BE2C (cell line): ENCODE results near the gene EP300.

Source experiments
- DNase-seq: peaks from one replicate; pipeline ENCODE4 v3.0.0-alpha.2; 2020
- H3K27me3 ChIP-seq: fragments of 250-450 bp; sonication (Bioruptor Pico); 2 replicates; pipeline ENCODE4 v1.5.1; 2020; ENCODE audit warnings: mild to moderate bottlenecking
- H3K36me3 ChIP-seq: fragments of 250-450 bp; sonication (Bioruptor Pico); 2 replicates; pipeline ENCODE4 v1.5.1; 2020; ENCODE audit warnings: mild to moderate bottlenecking
- H3K4me1 ChIP-seq: fragments of 250-450 bp; sonication (Bioruptor Pico); 2 replicates; pipeline ENCODE4 v1.5.1; 2020
- H3K4me3 ChIP-seq: 2 replicates; pipeline ENCODE4 v1.5.1; 2011; ENCODE audit warnings: low read depth, low read length
- H3K9me3 ChIP-seq: fragments of 250-450 bp; sonication (Bioruptor Pico); 2 replicates; pipeline ENCODE4 v1.5.1; 2020
- TF ChIP-seq, protein P1 (sequence below): IDR thresholded peaks from 2 replicates; pipeline ENCODE4 v1.5.1; 2012; ENCODE audit warnings: mild to moderate bottlenecking, low read depth, low read length

The EP300 gene

DNA sequence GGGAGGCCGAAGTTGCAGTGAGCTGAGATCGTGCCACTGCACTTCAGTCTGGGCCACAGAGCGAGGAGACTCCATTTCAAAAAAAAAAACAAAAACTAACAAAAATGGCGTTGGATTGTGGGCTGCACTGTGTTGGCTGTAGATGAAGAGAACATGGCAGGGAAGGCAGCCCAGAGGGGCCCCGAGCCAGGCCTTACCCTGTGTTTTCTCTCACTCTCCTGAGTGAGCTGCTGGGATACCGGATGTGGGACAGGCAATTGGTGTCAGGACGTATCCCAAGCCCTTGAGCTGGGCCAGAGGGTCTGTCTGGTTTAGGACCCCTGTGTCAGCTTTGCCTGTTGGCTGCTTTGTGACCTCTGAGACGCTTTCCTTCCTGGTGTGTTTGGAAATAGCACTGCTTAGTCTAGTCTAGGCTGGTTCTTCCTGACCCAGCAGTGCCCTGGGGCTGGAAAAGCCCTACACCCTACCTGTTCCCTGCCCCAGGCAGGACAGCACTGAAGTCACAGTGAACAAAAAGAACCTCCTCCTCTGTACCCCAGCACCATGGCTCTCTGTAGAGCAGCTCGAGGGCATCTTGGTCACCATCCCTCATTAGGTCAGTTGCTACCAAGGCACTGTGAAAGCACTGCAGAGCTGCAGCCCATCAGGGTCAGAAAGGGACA, 130.6 kb downstream of the EP300 start:
- no peak for DNase-seq
- no peaks in the 10 kb centered on the region for H3K9me3 ChIP-seq
- H3K36me3 ChIP-seq = peaks cover 69% of the 10 kb centered on the region
- no peaks in the 10 kb centered on the region for H3K27me3 ChIP-seq
- TF ChIP-seq, protein P1, sequence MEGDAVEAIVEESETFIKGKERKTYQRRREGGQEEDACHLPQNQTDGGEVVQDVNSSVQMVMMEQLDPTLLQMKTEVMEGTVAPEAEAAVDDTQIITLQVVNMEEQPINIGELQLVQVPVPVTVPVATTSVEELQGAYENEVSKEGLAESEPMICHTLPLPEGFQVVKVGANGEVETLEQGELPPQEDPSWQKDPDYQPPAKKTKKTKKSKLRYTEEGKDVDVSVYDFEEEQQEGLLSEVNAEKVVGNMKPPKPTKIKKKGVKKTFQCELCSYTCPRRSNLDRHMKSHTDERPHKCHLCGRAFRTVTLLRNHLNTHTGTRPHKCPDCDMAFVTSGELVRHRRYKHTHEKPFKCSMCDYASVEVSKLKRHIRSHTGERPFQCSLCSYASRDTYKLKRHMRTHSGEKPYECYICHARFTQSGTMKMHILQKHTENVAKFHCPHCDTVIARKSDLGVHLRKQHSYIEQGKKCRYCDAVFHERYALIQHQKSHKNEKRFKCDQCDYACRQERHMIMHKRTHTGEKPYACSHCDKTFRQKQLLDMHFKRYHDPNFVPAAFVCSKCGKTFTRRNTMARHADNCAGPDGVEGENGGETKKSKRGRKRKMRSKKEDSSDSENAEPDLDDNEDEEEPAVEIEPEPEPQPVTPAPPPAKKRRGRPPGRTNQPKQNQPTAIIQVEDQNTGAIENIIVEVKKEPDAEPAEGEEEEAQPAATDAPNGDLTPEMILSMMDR = no peak
- peaks cover 1% of the 10 kb centered on the region for H3K4me1 ChIP-seq
- no peak overlapping the region for H3K4me3 ChIP-seq

DNA sequence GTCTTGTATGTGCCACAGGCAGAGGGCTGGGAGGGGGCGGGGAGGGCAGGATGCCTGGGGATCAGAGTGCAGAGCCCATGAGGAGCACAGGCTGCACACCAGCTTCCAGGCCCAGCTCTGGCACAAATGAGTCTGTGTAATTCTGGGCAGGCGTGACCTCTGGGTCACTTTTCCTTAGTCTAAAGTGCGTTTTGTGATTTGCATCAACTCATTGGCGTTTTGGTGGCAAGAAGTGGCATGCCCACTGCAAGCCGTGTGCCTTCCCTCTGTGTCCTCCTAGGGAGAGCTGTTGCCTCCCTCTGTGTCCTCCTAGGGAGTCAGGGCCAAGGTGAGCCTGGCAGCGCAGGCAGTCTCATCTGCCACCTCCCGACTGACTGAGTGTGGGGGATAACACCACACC, 131.1 kb downstream of the EP300 start:
- DNase-seq = no peak
- H3K4me1 ChIP-seq = no peaks in the 10 kb centered on the region
- TF ChIP-seq, protein P1 = no peak
- H3K36me3 ChIP-seq = peaks cover 69% of the 10 kb centered on the region
- no peak overlapping the region for H3K4me3 ChIP-seq
- no peaks in the 10 kb centered on the region for H3K27me3 ChIP-seq
- H3K9me3 ChIP-seq = no peaks in the 10 kb centered on the region

DNA sequence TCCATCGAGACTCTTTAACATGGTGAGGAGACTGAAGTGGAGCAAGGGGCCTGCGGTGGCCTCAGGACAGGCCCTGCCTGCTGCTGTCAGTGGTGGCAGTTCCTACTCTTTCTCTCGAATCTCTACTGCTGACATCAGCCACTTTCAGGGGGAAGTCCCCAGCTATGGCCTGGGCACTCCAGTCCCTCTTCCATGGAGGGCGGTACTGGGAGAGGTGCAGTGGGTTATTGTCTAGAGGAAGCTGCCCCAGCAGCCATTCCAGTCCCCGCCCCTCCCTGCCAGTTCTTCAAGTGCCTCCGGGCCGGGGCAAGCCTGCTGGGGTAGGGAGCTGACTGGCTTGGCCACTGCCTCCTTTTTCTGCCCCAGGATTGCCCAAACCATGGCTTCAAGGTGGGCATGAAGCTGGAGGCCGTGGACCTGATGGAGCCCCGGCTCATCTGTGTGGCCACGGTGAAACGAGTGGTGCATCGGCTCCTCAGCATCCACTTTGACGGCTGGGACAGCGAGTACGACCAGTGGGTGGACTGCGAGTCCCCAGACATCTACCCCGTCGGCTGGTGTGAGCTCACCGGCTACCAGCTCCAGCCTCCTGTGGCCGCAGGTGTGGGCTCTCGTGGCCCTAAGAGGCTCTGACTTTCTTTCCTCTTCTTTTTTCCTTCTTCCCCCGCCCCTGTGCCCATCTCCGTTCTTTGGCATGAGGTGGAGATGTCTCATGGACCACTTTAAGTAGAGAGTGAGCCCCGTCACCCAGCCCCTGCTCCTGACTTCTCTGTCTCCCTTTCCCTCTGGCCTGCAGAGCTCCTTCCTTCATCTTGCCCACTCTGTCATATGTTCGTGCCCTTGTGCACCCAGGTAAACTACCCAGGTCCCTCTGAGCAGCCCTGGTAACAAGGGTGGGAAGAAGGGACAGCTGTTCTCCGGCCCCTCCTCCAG, 134.6 kb downstream of the EP300 start:
- DNase-seq = no peak
- Histone ChIP-seq H3K27me3 (no peaks in the 10 kb centered on the region), H3K9me3 (no peaks in the 10 kb centered on the region), H3K4me1 (no peaks in the 10 kb centered on the region), H3K36me3 (peaks cover 45% of the 10 kb centered on the region), H3K4me3 (no peak overlapping the region)
- TF ChIP-seq, protein P1 = no peak

DNA sequence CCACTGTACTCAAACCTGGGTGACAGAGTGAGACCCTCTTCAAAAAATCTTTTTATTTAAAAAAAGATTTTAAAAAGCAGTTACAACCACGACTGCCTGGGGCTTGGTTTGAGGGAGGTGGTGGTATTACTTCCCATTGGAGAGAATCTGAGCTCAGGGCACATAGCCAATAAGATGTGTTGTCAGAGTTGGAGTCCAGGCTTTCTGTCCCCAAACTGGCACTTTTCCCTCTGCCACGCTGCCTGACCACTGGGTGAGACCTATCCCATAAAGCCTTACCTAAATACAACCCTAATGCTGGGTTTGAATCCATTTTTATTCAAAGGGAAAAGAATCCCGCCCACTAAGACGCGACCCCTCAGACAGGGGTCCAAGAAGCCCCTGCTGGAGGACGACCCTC, 136.8 kb downstream of the EP300 start:
- H3K9me3 ChIP-seq = no peaks in the 10 kb centered on the region
- H3K36me3 ChIP-seq = peaks cover 33% of the 10 kb centered on the region
- H3K4me1 ChIP-seq = no peaks in the 10 kb centered on the region
- TF ChIP-seq, protein P1 = no peak
- H3K27me3 ChIP-seq = no peaks in the 10 kb centered on the region
- H3K4me3 ChIP-seq = no peak overlapping the region
- no peak for DNase-seq
